ENCODE data around the gene EIPR1.

EIPR1 gene

GRCh38 chr2:3238951-3239841 is 138.4 kb downstream of the EIPR1 start:
- DNase-seq = no peak

GRCh38 chr2:3236300-3237045 is 141.1 kb downstream of the EIPR1 start:
- no peak for DNase-seq

GRCh38 chr2:3233877-3234276 is 143.7 kb downstream of the EIPR1 start:
- no peak for DNase-seq

DNA sequence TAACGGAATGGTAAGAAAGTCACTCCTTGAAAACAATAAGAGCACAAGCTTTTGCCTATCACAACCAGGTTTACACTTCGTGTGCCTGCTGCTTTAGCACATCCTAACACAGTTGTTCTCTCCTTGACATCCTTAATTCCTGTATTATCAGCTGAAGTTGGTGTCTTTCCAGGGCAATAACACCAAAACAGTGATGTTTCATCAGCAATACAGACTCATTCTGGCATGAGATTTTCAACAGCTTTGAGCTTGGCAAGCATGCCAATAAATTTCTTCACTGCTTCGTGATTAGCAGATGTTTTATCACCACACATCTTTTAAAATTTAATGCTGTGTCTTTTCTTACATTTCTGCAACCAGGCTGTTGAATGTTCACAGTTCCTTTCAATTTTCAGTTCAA is 148.4 kb downstream of the EIPR1 start:
- DNase-seq = no peak

GRCh38 chr2:3224681-3225080 is 152.9 kb downstream of the EIPR1 start:
- DNase-seq = no peak

DNA sequence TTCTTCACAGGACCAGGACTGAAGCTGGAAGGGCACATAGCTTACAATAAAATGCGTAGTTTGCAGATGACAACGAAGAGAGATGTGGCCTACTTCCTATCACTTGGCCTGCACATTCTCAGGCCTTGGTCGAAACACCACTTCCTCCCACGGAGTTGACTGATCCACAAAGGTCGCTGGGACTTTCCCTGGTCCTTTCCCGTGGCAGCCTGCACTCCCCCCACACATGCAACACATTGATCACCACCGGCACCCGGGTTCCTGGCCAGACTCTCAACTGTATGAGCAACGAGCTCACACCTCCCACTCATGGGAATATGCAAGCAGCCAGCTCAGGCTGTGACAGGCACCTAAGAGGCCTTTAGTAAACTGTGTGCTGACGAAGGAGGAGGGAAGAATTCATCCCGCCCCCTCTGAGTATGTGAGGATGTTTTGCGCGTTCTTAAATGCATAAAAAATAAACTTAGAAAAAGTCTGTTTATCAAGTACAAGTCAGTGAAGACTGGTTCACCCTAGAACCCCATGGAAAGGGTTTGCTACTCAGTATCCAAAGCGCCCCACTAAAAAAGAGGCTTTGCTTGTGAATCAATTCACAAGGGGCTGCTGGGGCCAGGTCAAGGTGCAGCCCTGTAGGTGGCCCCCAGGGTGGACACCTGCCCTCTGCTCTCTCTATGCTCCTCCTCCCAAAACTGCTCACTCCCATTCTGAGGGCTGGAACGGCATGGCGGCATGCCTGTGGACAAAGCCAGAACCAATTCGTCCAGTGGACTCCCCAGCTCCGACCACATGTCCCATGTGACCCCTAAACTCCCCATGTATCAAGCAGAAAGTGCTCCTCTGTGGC is 154.3 kb downstream of the EIPR1 start:
- no peak for DNase-seq

DNA sequence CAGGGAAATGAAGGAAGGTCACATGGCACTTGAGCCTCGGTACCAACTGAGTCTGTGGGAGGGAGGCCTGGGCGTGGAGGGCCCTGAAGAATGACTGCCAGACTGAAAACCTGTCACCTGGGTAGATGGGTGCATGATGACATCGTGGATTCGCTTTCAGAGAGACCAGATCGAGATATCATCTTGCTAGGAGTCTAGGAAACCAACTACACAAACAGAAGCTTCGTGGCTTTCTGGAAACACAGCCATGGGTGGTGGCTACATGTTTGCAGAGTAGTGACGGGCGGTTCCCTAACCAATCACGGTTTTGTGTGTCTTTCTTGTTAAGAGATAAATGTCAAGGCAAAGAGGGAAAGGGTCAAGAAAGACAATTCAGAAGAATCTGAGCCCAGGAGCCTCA is 155.0 kb downstream of the EIPR1 start:
- DNase-seq = no peak

DNA sequence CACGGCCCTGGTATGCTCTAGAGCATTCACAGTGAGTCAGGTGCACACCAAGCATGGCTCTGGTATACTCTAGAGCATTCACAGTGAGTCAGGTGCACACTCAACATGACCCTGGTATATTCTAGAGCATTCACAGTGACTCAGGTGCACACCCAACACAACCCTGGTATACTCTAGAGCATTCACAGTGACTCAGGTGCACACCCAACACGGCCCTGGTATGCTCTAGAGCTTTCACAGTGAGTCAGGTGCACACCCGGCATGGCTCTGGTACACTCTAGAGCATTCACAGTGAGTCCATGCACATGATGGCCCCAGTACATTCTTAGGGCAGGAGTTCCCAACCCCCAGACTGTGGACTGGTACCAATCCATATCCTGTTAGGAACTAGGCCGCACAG is 158.1 kb downstream of the EIPR1 start:
- DNase-seq = no peak

DNA sequence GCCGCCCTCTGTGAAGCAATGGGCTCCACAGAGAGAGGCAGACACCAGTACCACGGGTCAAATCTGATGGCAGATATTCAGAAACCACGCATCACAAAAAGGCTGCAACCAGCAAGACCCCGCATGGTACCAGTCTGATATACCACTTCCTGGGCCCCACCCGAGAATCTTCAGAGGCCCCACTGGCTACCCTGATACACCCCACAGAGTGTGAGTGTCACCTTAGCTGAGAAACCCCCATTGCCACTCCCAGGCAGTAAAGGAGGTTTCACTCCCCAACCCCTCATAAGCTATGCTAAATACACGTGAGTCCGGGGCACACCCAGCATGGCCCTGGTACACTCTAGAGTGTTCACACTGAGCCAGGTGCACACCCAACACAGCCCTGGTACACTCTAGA is 160.0 kb downstream of the EIPR1 start:
- DNase-seq = no peak

DNA sequence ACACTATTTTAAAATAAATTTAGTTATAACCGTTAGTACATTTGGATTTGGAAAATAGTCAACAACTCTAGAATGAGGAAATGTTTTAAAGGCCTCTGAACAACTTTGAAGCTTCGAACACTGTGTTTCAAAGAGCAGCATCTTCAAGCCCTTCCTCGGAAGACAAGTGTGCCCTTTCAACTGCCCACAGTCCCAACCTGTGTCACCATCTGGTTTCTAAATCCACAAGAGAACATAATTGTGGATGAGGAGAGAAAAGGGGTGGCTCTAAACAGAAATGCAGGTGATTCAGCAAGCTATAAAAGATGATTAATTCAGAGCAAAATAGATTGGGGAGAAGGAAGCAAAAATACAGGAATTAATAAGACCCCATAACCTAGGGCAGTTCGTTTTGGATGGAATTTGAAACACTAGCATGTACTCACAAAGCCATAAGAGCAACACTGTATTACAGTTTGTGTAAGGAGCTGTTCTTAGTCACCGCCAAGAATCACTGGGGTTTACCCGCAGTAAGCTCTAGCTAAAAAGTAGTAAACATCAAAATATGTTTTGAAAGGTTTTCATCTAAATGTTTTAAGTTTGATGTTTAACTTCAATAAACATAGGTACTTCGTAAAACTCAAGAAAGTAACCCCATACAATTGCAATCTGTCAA is 160.7 kb downstream of the EIPR1 start:
- no peak for DNase-seq

GRCh38 chr2:3214806-3215404 is 162.7 kb downstream of the EIPR1 start:
- peak; percentile 38 to 52 for DNase-seq

- no peak for DNase-seq
Observed at GRCh38 chr2:3214065-3214464, 163.6 kb downstream of the EIPR1 start.

DNA sequence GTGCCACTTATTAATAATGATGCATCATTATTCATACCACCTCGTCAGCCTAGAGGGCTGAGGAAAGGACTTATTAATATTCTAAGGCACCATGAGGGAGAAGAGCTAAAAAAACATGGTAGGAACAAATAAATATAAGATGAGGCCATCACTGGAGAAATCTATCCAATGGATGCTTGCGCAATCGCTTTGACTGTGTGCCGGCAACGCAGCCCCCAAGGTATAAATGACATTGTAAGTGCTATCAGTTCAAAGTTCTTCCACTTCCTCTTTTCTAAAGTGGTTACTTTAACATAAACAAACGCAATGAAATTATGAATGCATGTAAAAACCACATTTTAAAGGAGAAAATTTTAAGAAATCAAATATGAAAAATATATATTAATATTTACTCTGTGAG is 164.6 kb downstream of the EIPR1 start:
- no peak for DNase-seq

- DNase-seq = no peak
Observed at GRCh38 chr2:3212061-3212362, 165.6 kb downstream of the EIPR1 start.

GRCh38 chr2:3211256-3212060 is 166.2 kb downstream of the EIPR1 start:
- DNase-seq = no peak

- DNase-seq = no peak
Observed at GRCh38 chr2:3210257-3210656, 167.4 kb downstream of the EIPR1 start.

- DNase-seq = no peak
Observed at GRCh38 chr2:3209258-3209657, 168.4 kb downstream of the EIPR1 start.

GRCh38 chr2:3208591-3208990 is 169.0 kb downstream of the EIPR1 start:
- DNase-seq = no peak

DNA sequence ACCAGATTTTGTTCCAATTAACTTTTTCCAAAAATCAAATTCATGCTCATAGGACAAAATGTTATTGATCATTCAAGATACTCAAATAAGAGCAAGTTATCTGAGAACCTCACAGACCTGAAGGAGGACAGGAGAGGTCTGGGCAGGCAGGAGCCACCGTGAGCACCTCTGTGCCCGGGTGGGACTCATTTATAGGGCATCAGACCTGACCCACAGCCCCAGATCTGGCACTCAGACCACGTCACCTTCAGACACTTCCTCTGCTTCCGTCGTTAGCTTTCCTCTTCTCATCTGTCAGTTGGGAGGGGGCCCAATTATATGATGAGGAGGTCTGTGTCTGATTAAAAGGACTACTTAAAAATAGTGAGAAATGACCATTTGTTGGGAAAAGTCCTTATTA is 169.4 kb downstream of the EIPR1 start:
- no peak for DNase-seq

DNA sequence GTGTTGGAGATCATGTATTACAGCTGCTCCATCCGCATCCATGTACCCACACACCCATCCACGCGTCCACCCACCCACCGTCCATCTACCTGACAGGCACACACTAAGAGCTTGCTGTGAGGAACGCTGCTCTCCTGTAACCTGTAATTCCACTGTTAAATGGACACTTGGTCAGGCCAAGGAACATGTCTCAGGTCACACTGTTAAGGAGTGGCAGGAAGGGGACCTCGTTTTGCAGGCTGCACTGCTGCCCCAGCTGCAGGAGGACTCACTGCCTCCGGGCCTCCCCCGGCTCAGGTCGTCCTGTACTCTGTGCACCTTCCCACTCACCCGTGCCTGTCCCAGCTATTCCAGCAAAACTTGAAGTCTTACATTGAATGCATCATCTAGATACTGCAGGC is 170.5 kb downstream of the EIPR1 start:
- no peak for DNase-seq

- no peak for DNase-seq
Observed at GRCh38 chr2:3205845-3206244, 171.8 kb downstream of the EIPR1 start.
